ENCODE results near the gene HSF2.

DNA sequence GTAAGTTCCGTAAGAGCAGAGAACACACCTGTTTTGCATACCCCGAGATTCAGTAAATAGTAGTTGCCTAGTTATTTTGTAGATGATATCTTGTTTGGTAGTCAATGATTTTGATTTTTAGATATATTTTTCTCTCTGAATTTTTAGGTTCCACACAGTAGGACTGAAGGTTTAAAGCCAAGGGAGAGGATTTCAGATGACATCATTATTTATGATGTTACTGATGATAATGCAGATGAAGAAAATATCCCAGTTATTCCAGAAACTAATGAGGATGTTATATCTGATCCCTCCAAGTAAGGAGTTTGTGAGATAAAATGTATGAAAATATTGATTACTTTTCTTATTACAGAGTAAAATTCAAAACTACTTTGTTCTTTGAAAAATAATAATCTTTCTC, 22.6 kb downstream of the HSF2 start:
- TF ChIP-seq, protein P1, sequence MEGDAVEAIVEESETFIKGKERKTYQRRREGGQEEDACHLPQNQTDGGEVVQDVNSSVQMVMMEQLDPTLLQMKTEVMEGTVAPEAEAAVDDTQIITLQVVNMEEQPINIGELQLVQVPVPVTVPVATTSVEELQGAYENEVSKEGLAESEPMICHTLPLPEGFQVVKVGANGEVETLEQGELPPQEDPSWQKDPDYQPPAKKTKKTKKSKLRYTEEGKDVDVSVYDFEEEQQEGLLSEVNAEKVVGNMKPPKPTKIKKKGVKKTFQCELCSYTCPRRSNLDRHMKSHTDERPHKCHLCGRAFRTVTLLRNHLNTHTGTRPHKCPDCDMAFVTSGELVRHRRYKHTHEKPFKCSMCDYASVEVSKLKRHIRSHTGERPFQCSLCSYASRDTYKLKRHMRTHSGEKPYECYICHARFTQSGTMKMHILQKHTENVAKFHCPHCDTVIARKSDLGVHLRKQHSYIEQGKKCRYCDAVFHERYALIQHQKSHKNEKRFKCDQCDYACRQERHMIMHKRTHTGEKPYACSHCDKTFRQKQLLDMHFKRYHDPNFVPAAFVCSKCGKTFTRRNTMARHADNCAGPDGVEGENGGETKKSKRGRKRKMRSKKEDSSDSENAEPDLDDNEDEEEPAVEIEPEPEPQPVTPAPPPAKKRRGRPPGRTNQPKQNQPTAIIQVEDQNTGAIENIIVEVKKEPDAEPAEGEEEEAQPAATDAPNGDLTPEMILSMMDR (IDR thresholded peaks at IDR 0.05) = no peak
- TF ChIP-seq EZH2 (IDR thresholded peaks at IDR 0.05; ENCODE audit: borderline replicate concordance, insufficient read depth, low read depth, low read length, poor library complexity, severe bottlenecking) = no peak

All from B cell (primary cell).